MM.1S (cell line): ENCODE data around the gene CLEC1A.

Experiments
- DNase-seq: peaks from one replicate; pipeline ENCODE4 v3.0.0-alpha.2; 2015
- H2AFZ ChIP-seq: fragments of 300-600 bp; sonication (generic); 2 replicates; pipeline ENCODE4 v1.6.0; 2016; ENCODE audit warnings: antibody characterized with exemption, low read length
- H3F3A ChIP-seq: fragments of 300-600 bp; sonication (generic); 2 replicates; pipeline ENCODE4 v1.6.1; 2016; ENCODE audit warnings: mild to moderate bottlenecking, antibody characterized with exemption, low read length, moderate library complexity, mixed read lengths; ENCODE audit not compliant: insufficient read depth
- H3K27ac ChIP-seq: fragments of 300-600 bp; sonication (generic); 2 replicates; pipeline ENCODE4 v1.5.1; 2016; ENCODE audit warnings: mild to moderate bottlenecking, low read length
- H3K27me3 ChIP-seq: fragments of 300-600 bp; sonication (generic); replicated peaks from 2 replicates; pipeline ENCODE4 v1.6.0; 2016; ENCODE audit warnings: low read length; ENCODE audit not compliant: insufficient read depth
- H3K36me3 ChIP-seq: fragments of 300-600 bp; sonication (generic); replicated peaks from 2 replicates; pipeline ENCODE4 v1.6.1; 2016; ENCODE audit warnings: mild to moderate bottlenecking, low read length, mixed read lengths; ENCODE audit not compliant: insufficient read depth
- H3K4me1 ChIP-seq: fragments of 300-600 bp; sonication (generic); 2 replicates; pipeline ENCODE4 v1.6.1; 2016; ENCODE audit warnings: low read length, mixed read lengths
- H3K4me2 ChIP-seq: fragments of 300-600 bp; sonication (generic); 2 replicates; pipeline ENCODE4 v1.6.0; 2016; ENCODE audit warnings: low read depth, low read length
- H3K4me3 ChIP-seq: fragments of 300-600 bp; sonication (generic); 2 replicates; pipeline ENCODE4 v1.5.1; 2016; ENCODE audit warnings: low read length, mixed read lengths
- H3K79me2 ChIP-seq: fragments of 300-600 bp; sonication (generic); 2 replicates; pipeline ENCODE4 v1.6.1; 2016; ENCODE audit warnings: mixed run types, low read length, mixed read lengths
- H3K9ac ChIP-seq: fragments of 300-600 bp; sonication (generic); 2 replicates; pipeline ENCODE4 v1.6.1; 2016; ENCODE audit warnings: low read length, mixed read lengths
- H3K9me2 ChIP-seq: fragments of 300-600 bp; sonication (generic); replicated peaks from 2 replicates; pipeline ENCODE4 v1.6.1; 2016; ENCODE audit warnings: mild to moderate bottlenecking, low read length, mixed read lengths; ENCODE audit not compliant: insufficient read depth
- H3K9me3 ChIP-seq: fragments of 300-600 bp; sonication (generic); replicated peaks from 2 replicates; pipeline ENCODE4 v1.6.1; 2016; ENCODE audit warnings: mild to moderate bottlenecking, low read length, mixed read lengths; ENCODE audit not compliant: insufficient read depth
- H4K20me1 ChIP-seq: fragments of 300-600 bp; sonication (generic); 2 replicates; pipeline ENCODE4 v1.6.1; 2016; ENCODE audit warnings: mild to moderate bottlenecking, low read length, moderate library complexity, mixed read lengths; ENCODE audit not compliant: insufficient read depth
- EZH2 ChIP-seq: fragments of 300-600 bp; sonication (generic); optimal IDR thresholded peaks from 2 replicates; pipeline ENCODE3; 2017; ENCODE audit warnings: low read depth, mild to moderate bottlenecking, antibody characterized with exemption, low read length, mixed read lengths
- EZH2phosphoT487 ChIP-seq: fragments of 300-600 bp; sonication (generic); IDR thresholded peaks from 2 replicates; pipeline ENCODE4 v1.6.1; 2018; ENCODE audit warnings: antibody characterized with exemption, low read length
- TF ChIP-seq, protein P1 (sequence below): fragments of 300-600 bp; sonication (generic); IDR thresholded peaks from 2 replicates; pipeline ENCODE4 v1.5.1; 2016; ENCODE audit warnings: antibody characterized with exemption, low read length, mixed read lengths

The CLEC1A gene

DNA sequence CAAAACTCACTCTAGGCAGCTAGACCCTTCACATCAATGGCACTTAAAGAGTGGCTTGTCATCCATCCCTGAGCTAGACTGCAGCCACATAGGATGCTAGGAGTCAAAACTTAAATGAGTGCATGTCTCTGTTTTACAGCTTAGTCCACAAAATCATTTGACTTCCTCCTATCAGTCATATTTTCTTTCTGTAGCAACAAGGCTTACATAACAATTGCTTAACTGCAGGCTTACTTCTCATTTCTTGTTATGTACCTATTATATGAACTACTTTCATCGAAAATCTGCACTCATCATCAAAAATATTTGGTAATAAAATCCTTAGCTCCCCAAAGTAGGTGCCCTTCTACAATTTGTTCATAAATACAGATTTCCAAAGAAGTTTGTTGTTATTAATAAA, 30.1 kb downstream of the CLEC1A start:
- H3K4me1 ChIP-seq, result peaks cover 51% of the 10 kb centered on the region
- H3K9me2 ChIP-seq, result no peaks in the 10 kb centered on the region
- H3K4me2 ChIP-seq, result no peak overlapping the region
- H3F3A ChIP-seq, result peaks cover 10% of the 10 kb centered on the region
- no peaks in the 10 kb centered on the region for H3K36me3 ChIP-seq
- H3K79me2 ChIP-seq, result no peaks in the 10 kb centered on the region
- no peaks in the 10 kb centered on the region for H3K9me3 ChIP-seq
- H3K27me3 ChIP-seq, result no peaks in the 10 kb centered on the region
- no peak overlapping the region for H3K9ac ChIP-seq
- DNase-seq, result no peak
- no peak overlapping the region for H2AFZ ChIP-seq
- TF ChIP-seq, protein P1, sequence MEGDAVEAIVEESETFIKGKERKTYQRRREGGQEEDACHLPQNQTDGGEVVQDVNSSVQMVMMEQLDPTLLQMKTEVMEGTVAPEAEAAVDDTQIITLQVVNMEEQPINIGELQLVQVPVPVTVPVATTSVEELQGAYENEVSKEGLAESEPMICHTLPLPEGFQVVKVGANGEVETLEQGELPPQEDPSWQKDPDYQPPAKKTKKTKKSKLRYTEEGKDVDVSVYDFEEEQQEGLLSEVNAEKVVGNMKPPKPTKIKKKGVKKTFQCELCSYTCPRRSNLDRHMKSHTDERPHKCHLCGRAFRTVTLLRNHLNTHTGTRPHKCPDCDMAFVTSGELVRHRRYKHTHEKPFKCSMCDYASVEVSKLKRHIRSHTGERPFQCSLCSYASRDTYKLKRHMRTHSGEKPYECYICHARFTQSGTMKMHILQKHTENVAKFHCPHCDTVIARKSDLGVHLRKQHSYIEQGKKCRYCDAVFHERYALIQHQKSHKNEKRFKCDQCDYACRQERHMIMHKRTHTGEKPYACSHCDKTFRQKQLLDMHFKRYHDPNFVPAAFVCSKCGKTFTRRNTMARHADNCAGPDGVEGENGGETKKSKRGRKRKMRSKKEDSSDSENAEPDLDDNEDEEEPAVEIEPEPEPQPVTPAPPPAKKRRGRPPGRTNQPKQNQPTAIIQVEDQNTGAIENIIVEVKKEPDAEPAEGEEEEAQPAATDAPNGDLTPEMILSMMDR, result no peak
- TF ChIP-seq EZH2phosphoT487 (no peak), EZH2 (no peak)
- no peak overlapping the region for H3K27ac ChIP-seq
- H4K20me1 ChIP-seq, result no peaks in the 10 kb centered on the region
- H3K4me3 ChIP-seq, result no peak overlapping the region

DNA sequence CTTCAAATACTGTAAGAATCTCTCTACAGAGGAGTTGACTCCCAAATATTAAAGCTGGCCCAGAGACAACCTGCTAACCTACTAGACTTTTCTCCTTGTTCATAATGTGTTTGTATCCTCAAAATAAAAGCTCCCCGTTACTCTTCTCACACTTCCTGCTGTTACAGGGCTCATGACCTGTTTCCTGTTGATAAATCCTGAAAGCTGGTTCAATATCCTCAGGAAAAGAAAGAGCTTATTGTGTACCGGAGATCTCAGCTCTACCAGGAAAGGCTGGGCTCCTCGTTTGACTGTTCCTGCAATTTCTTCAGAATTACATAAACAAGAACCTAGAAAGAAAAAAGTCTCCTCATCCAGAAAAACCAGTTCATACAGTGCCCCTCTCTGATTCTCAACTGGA, 30.8 kb downstream of the CLEC1A start:
- peaks cover 51% of the 10 kb centered on the region for H3K4me1 ChIP-seq
- H3K9ac ChIP-seq, result no peak overlapping the region
- TF ChIP-seq EZH2phosphoT487 (no peak), EZH2 (no peak)
- TF ChIP-seq, protein P1, result no peak
- H3F3A ChIP-seq, result peaks cover 10% of the 10 kb centered on the region
- DNase-seq, result no peak
- H3K27ac ChIP-seq, result no peak overlapping the region
- no peak overlapping the region for H2AFZ ChIP-seq
- no peak overlapping the region for H3K4me3 ChIP-seq
- no peaks in the 10 kb centered on the region for H3K9me3 ChIP-seq
- H3K27me3 ChIP-seq, result no peaks in the 10 kb centered on the region
- no peaks in the 10 kb centered on the region for H3K79me2 ChIP-seq
- H4K20me1 ChIP-seq, result no peaks in the 10 kb centered on the region
- H3K4me2 ChIP-seq, result no peak overlapping the region
- H3K36me3 ChIP-seq, result no peaks in the 10 kb centered on the region
- no peaks in the 10 kb centered on the region for H3K9me2 ChIP-seq

DNA sequence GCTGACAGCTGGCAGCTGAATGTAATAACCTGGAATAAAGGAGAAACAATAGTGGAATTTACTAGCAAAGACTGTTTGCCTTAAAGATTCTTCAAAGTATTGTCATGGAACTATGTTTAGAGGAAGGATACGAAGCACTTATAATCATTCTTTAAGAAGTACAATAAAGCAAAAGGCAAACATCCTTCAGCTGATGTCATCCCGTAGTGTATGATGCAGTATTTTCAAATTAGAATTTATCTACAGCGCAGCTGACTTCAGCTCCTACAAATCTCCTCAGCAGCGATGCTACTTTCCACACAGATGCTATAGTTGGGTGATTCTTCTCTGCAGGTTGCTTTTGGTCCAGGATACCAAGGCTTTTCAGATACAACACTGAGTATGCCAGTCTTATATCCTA, 31.5 kb downstream of the CLEC1A start:
- Histone ChIP-seq H3K9ac (no peak overlapping the region), H3K27ac (no peak overlapping the region), H3K4me2 (no peak overlapping the region), H3K9me3 (no peaks in the 10 kb centered on the region), H2AFZ (no peak overlapping the region), H3K9me2 (no peaks in the 10 kb centered on the region), H4K20me1 (no peaks in the 10 kb centered on the region), H3K4me3 (no peak overlapping the region), H3K79me2 (no peaks in the 10 kb centered on the region), H3F3A (peaks cover 13% of the 10 kb centered on the region), H3K4me1 (peaks cover 54% of the 10 kb centered on the region), H3K36me3 (no peaks in the 10 kb centered on the region), H3K27me3 (no peaks in the 10 kb centered on the region)
- DNase-seq, result no peak
- TF ChIP-seq EZH2phosphoT487, result no peak
- TF ChIP-seq, protein P1, result no peak
- TF ChIP-seq EZH2, result no peak
